HG03196 (cell line): Measurements from ENCODE around the gene LCE3C.
"Not testable (repeated sequence)": the region's sequence is repeated elsewhere in the genome, so short reads cannot be mapped to it uniquely, and the experiment has no call there.

ENCODE experiments used
- ATAC-seq: cut with Tn5 transposase; IDR thresholded peaks from one replicate; pipeline ENCODE4 v1.9.1; 2021; ENCODE audit not compliant: unreplicated experiment

The LCE3C gene, protein sequence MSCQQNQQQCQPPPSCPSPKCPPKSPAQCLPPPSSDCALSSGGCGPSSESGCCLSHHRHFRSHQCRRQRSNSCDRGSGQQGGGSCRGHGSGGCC

DNA sequence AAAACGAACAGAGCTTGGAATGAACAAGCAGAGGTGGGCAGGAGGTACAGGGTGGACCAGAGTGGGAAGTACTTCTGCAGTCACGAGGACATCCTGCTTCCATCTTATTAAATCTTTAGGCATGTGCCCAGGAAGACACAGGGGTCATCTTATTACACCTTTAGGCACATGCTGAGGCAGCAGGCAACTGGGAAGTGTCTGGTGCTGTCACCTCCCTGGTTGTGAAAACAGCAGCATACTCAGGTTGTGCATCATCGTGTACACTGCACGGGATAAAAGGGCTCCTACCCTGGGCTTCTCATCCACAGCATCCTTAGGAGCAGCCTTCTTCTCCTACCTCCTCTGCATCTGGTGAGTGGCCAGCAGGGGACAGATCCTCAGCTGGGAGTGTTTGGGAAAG lies at the start of gene LCE3C:
Gene LCE3C (plus strand): TSS at position 301 of the 400 bp plus-strand sequence. CDS start 498 bp downstream, outside the sequence.
- no peak for ATAC-seq

DNA sequence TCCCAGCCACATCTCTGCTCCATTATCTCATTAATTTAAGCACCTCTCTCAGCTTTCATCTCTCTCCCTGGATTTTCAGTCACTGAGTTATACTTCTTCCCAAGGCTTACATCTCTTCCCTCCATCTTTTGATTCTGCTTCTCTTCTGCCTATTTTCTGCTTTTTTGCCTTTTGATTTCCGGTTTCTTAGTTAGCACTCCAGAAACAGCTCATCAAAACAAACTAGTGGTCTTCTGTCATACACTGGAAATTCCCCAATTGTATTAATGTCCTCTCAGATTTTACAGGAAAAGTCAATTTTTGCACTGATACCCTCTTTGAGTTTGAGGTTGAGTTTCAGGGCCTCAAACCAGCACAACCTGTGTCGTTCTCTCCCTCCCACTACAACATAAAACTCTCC lies 34.9 kb upstream of the LCE3C start:
- no peak for ATAC-seq

DNA sequence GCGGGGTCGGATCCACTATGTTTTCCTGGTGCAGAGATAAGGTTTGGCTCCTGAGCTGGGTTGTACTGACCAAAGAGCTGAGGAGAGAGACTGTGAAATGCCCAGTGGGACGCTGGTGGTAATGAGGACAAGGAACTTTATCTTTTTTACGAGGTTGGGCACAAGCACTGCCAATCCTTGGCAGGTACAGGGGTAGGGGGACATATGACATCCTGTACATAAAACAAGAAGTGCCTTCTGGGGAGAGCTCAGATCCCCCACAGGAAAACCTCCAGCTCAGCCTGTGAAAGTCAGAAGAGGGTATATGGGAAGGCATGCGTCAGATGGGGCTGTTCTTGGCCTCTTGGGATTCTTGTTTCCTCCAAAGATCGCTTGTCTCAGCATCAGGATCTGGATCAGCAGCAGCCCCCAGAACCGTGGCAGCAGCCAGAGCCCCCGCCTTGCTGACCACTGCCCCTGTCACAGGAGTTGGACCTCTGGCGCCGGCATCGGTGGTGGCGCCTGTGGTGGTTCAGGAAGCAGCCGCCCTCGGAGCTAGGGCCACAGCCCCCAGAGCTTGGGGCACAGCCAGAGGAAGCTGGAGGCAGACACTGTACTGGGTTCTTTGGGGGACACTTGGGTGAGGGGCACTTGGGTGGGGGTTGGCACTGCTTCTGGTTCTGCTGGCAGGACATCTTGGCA lies 34.4 kb upstream of the LCE3C start:
- no peak for ATAC-seq

DNA sequence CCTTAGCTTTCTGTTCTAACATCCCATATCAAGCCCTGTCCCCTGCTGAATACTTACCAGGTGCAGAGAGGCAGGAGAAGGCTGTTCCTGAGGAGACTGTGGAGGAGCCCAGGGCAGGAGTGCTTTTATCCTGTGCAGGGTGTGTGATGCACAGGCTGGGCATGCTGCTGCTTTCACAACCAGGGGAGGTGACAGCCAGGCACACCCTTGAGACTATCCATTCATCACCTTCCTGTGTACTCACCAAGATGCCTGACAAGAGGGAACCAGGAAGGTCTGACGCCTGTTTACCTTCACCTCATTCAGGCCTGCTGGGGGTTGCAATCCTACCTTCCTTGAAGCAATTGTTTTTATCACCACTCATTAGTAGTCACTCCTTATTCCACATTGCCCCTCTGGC lies 33.4 kb upstream of the LCE3C start, which contains the start of gene LCE3E:
Gene LCE3E (minus strand): TSS at position 100 of the 400 bp plus-strand sequence. CDS start 572 bp downstream, outside the sequence.
- no peak for ATAC-seq

DNA sequence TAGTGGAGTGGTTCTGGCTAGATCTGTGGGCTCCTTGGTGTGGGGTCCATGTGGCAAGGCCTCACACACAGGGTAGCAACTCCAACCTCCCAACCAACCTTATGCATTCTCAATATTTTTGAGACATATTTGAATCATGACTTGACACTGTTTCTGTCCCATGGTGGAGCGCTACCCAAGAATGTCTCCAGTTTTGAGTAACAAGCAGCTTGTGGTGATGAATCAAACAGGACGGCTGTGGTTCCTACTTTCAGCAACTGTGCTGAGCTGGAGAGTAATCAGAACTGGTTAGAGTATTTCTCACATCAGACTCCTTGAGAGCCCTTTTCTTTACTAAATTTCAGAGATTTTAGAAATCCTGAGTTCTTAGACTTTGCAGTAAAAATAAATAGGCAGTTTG lies 22.9 kb upstream of the LCE3C start:
- ATAC-seq: no peak

DNA sequence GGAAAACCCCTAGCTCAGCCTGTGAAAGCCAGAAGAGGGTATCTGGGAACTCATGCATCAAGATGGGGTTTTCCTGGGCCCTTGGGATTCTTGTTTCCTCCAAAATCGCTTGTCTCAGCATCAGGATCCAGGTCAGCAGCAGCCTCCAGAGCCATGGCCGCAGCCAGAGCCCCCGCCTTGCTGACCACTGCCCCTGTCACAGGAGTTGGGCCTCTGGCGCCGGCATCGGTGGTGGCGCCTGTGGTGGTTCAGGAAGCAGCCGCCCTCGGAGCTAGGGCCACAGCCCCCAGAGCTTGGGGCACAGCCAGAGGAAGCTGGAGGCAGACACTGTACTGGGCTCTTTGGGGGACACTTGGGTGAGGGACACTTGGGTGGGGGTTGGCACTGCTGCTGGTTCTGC lies 20.5 kb upstream of the LCE3C start:
- ATAC-seq: not testable (repeated sequence)

DNA sequence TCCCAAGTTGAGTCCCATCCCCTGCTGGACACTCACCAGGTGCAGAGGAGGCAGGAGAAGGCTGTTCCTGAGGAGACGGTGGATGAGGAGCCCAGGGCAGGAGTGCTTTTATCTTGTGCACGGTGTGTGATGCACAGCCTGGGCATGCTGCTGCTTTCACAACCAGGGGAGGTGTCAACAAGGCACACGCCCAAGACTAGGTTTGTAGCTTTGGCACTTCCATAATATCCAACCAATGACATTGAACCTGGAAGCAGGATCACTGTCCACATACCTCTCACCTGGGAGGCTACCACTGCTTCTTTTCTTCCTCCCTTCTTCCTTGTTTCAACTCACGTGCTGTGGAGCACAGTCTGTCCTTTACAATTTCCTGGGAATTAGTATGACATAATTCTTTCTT lies 19.6 kb upstream of the LCE3C start, which contains the start of gene LCE3D:
Gene LCE3D (minus strand): TSS at position 84 of the 400 bp plus-strand sequence. CDS start 580 bp downstream, outside the sequence.
- no peak for ATAC-seq

DNA sequence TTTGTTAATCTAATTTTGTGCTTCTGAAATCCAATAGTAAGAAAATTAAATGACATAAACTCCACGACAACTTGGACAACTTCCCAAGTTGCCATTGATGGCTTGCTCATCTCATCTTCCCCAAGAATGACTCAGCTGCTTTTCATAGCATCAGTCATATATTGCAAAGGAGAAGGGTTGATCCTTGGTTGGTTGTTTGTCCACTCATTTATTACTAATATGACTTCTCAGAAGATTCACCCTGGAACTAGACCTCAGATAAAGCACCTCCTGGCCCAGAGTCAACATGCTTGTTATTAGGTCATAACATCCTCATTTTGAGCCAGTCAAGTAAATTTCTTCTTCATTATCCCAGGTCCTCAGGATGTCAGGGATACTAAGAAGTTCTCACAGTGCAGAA lies 17.4 kb upstream of the LCE3C start:
- ATAC-seq: no peak

DNA sequence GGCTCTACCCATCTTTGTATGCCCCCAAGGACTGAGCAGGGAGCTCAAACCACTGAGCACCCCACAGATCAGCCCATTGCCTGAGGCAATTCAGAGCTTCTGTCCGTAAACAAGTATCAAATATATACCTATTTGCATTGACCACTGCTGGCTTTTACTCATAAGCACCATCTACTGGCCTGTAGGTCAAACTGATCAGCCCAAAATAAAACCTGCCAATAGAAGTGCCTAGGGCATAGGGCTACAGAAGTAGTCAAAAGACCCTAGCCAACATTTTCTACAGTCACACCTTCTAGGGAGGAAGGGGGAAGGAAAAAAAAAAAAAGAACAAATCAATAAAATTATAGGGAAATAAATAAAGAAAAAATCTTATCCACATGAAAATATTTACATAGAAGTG lies 14.4 kb upstream of the LCE3C start:
- ATAC-seq: no peak

DNA sequence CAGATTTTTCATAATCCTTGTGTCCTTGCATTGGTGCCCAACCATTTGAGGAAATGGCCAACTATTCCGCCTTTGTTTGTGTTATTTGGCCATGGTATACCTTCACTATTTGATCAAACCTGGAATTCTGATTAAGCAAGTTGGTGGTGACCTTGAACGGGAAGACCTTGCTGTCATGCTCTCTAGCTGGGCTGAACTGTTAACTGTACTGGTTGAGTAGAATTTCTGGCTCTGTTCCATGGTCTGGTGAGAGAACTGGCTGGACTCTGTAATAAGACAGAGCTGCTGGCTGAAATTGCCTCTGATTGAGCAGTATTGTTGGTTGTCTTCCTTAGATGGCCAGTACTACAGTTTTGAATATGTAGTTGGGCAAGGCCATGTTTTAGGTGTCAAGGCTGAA lies 3.0 kb upstream of the LCE3C start:
- ATAC-seq: no peak

DNA sequence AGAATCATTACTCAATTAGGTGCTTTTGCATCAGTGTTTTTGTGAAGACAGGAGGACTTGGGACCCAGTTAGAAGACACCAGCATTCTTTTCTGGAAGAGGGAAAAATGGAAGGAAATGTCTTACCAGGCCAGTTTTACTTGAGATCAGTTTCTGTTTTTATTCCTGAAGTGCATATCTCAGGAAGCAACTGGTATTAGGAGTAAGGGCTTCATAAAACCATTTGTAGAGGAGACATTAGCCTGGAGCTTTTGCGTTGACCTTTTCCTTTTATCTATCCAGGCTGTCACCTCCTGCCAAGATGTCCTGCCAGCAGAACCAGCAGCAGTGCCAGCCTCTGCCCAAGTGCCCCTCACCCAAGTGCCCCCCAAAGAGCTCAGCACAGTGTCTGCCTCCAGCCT lies 13.5 kb downstream of the LCE3C start, which contains the start of gene LCE3B:
Gene LCE3B (plus strand): TSS at position 301 of the 400 bp plus-strand sequence. CDS start 0 bp downstream, at position 301.
- no peak for ATAC-seq

DNA sequence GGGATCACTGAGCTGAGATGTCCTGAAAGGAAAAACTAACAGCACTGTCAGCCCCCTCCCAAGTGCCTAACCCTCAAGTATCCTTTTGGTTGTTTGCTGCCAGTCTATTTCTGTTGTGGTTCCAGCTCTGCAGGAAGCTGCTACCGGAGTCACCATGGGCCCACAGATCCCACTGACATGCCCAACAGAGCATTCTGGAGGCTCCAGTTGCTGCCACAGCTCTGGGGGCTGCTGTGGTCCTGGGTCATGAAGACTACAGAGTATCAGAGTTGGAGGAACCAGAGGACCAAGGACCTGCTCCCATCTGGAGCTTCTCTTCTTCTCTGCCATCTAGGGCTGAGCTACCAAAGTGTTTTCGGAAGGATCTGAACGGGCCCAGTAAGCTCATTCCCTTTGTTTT lies 22.0 kb downstream of the LCE3C start:
- ATAC-seq: no peak

DNA sequence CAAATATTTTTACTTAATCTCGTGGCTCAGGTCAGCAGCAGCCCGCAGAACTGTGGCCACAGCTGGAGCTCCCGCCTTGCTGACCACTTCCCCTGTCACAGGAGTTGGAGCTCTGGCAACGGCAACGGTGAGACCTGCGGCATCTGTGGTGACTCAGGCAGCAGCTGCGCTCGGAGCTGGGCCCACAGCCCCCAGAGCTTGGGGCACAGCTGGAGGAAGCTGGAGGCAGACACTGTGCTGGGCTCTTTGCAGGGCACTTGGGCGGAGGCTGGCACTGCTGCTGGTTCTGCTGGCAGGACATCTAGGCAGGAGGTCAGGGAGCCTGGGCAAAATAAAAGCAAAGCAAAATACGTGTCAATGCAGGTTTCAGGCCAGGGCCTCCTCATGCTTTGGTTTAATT lies 22.8 kb downstream of the LCE3C start, which contains the start of gene LCE3A:
Gene LCE3A (minus strand): TSS at position 301 of the 400 bp plus-strand sequence. CDS start 0 bp downstream, at position 301.
- no peak for ATAC-seq

DNA sequence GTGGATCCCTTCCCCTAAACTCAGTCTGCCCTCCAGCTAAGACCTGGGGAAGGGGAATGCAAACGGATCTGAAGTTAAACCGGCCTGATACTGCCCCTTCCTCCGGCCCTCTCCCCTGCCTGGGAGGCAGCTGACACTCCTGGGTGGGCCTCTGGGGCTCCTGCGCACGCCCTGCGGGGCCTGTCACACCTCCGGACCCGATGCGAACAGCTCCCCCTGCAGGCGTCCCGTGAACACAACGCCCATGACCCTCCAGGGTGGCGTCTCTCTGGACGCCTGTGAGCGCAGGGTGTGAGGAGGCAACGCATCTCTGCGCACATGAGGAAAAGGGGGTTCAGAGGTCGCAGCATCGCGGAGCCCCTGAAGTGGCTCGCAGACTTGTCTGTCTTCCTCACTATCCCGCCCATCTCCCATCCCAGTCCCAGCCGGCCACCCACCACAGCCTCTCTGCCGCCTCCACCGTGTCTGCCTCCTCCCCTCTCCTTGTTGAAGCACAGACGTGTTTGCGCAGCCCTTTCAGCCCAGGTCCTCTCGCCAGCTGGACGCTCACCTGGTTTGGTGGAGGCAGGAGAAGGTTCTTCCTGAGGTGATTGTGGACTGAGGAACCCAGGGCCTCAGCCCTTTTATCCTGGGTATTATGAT lies 23.3 kb downstream of the LCE3C start:
- ATAC-seq: no peak

DNA sequence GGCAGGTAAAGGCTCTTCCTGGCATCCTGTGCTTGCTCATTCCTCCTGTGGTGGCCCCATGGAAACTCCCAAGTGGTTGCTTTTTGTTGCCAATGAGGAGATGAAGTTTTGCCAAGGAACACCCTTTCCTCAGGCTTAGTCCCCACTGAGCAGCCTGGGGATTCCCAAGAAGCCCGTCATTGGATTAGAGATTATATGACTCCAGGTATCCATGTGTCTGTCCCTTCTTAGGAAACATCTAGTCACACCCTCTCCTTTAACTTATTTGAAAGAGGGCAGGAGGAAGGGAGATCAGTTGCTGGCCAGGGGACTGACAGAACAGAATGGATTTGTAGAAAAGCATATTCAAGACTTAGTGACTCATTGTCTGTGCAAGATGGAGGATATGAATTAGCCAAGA lies 26.7 kb downstream of the LCE3C start:
- no peak for ATAC-seq

DNA sequence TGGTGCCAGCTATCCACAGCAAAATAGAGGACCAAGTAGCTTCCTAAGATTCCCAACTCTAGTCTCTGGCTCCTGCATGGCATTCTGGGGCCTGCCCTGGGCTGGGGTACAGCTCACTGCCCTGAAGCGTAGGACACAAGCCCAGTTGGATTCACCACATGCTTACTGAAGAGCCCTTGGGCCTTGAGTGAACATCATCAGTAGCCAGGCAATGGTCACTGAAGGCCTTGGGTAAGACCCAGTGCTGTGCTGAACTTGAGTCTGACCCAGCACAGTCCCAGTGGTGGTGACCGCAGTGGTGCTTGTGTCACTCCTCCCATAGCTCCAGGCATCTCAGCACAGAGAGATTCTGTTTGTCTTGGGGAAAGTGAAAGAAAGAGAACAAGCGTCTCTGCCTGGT lies 30.6 kb downstream of the LCE3C start:
- ATAC-seq: no peak

DNA sequence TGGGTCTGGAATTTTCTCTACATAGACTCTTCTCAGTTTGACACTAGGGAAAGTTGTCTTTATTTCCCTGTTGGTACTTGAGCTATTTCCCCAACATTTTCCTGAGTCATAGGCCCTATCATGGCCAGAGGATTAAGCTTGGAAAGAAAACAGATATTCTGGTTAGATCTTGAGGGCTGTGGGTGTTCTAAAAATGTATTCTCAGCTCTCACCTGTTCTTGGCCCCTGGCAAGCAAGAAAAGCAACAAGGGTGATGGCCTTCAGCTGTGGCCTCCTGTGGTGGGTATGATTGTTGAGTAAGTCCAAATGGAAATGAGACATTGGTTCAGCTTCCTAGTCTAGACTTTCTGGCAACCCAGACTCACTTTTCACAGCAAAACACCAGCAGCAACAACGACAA lies 40.3 kb downstream of the LCE3C start:
- no peak for ATAC-seq

DNA sequence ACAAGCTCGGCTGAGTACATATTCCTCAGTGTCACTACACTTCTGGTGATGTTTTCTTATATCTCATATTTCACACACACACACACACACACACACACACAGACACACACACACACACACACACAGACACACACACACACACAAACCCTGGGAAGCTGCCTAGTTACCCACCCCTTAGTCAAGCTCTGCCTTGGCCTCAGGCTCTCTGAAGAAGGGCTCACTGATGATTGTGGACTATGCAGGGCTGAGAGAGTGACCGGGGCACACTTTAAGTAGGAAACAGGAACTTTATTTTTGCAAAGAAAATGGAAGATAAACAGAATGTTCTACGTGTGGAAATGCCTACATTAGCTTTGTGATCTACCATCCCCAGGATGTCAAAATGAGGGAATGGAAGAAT lies 43.9 kb downstream of the LCE3C start:
- ATAC-seq: no peak

DNA sequence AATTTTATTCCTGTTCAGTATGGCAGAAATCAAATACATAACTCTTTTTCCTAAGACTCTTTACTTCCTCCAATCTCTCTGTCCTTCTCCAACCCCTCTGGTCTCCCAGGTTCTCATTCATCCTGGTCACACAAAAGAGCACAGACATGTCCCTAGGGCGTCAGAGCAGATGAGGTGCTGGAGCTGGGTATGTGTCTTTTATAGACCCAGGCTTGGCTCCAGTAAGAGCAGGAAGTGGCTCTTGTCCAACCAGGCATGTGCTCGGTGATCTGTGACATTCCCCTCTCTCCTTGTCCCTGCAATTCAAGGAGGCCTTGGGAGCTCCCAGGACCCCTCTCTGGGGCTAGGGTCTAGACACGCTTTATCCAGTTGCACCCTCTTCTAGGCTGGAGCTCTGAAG lies 45.1 kb downstream of the LCE3C start:
- ATAC-seq: no peak

DNA sequence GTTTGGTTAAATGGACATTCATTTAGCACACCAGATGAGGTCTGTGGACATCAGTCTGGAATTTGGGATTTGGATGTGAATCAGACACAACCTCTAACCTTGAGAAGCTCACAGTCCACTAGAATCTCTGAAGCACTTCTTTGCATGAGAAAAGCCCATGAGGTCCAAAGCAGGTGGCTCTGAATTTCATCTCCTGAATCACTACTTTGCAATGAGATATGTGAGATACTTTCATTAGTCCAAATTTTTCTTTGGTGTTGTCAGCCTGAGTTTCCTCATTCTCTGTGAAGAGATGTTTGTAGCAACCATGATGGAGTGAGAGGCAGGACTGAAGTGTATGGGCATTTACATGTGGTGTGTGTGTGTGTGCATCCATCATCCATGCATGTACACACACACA lies 46.6 kb downstream of the LCE3C start:
- ATAC-seq: no peak
